ENCODE results near the gene CMTM8.
"Not testable (repeated sequence)": the region's sequence is repeated elsewhere in the genome, so short reads cannot be mapped to it uniquely, and the experiment has no call there.

CMTM8 gene, protein sequence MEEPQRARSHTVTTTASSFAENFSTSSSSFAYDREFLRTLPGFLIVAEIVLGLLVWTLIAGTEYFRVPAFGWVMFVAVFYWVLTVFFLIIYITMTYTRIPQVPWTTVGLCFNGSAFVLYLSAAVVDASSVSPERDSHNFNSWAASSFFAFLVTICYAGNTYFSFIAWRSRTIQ

DNA sequence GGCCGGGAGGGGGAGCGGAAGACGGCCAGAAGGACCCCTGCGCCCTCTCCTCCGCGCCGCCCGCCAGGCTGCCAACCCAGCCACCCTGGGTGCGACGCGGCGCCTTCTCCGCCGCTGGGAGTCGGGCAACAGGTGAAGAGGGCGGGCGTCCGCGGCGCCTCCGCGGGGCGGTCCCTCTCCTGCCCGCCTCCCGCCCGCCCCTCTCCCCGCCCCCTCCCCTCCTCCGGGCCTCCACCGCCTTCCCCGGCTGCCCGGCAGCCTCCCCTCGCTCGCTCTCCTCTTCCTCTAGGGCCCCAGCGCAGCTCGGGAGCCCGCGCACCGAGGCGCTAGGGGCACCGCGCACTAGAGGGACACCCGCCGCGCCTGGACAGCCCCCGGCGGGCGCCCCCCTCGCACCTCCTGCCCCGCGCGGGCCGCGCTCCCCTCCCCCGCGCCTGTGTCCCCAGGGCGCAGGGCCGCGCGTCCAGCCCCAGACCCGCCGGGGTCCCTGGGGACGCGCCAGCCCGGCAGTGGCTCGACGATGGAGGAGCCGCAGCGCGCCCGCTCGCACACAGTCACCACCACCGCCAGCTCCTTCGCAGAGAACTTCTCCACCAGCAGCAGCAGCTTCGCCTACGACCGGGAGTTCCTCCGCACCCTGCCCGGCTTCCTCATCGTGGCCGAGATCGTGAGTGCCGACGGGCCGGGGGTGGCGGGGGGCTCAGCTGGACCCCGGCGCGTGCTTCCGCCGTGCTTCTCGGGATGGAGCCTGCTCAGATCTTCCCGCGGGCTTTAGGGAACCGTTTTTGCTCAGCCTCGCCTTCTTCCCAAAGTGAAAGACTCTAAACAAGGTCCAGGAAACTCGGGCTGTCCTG, at the start of gene CMTM8:
Gene CMTM8, plus strand, starts transcription at position 228 of the 854 bp plus-strand sequence. Its CDS starts 293 bp downstream, at position 521.
- H3K4me3 ChIP-seq (ENCODE audit: low read depth, low read length): no peak within 1 kb of the TSS
- TF ChIP-seq, protein P1, sequence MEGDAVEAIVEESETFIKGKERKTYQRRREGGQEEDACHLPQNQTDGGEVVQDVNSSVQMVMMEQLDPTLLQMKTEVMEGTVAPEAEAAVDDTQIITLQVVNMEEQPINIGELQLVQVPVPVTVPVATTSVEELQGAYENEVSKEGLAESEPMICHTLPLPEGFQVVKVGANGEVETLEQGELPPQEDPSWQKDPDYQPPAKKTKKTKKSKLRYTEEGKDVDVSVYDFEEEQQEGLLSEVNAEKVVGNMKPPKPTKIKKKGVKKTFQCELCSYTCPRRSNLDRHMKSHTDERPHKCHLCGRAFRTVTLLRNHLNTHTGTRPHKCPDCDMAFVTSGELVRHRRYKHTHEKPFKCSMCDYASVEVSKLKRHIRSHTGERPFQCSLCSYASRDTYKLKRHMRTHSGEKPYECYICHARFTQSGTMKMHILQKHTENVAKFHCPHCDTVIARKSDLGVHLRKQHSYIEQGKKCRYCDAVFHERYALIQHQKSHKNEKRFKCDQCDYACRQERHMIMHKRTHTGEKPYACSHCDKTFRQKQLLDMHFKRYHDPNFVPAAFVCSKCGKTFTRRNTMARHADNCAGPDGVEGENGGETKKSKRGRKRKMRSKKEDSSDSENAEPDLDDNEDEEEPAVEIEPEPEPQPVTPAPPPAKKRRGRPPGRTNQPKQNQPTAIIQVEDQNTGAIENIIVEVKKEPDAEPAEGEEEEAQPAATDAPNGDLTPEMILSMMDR (IDR thresholded peaks at IDR 0.05; ENCODE audit: borderline replicate concordance, insufficient read depth, low read depth, low read length): no peak

DNA sequence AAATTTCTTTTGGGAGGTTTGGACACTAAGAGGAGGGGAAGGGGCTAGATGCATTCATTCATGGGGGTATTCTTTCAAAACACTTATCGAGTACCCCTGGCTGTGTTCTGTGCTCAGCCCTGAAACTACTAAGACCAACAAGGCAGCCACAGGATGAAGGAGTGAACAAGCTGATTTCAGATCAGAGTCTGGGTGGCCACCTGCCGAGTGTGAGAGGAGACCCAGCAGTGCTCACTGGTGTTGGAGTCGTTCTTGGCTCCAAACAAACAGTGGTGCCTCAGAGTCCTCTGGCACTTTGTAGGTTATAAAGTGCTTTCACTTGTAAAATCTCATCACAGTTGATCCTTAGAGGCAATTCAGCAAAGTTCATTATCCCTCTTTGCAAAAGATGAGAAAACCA, 48.8 kb upstream of the CMTM8 start:
- TF ChIP-seq, protein P1 (IDR thresholded peaks at IDR 0.05; ENCODE audit: borderline replicate concordance, insufficient read depth, low read depth, low read length): no peak
- no peak overlapping the region for H3K4me3 ChIP-seq (ENCODE audit: low read depth, low read length)

DNA sequence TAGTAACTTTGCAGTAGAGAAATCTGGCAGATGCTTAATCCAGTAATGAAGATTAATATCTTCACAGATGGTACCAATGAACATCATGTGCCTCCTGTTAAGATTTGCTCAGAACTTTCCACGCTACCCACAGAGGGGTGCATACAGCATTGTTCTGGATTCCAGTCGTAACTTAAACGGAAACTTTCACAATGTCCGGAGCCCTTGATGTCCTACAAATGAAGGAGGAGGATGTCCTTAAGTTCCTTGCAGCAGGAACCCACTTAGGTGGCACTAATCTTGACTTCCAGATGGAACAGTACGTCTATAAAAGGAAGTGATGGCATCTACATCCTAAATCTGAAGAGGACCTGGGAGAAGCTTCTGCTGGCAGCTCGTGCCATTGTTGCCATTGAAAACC, 47.9 kb upstream of the CMTM8 start:
- H3K4me3 ChIP-seq (ENCODE audit: low read depth, low read length): not testable (repeated sequence)

DNA sequence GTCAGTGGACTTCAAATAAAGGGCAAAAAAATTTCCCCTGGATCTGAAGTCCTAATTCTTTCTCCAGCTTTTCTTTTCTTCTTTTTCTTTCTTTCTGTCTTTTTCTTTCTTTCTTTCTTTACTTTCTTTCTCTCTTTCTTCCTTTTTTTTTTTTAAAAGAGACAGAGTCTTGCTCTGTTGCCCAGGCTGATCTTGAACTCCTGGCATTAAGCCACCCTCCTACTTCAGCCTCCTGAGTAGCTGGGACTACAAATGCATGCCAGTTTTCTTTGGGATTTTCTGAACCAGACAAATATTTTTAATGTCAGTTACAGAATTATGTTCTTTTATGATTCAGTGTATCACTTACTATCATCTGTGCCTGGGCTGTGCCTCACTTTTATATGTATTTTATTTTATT, 45.4 kb upstream of the CMTM8 start:
- TF ChIP-seq, protein P1 (IDR thresholded peaks at IDR 0.05; ENCODE audit: borderline replicate concordance, insufficient read depth, low read depth, low read length): no peak
- H3K4me3 ChIP-seq (ENCODE audit: low read depth, low read length): no peak overlapping the region

DNA sequence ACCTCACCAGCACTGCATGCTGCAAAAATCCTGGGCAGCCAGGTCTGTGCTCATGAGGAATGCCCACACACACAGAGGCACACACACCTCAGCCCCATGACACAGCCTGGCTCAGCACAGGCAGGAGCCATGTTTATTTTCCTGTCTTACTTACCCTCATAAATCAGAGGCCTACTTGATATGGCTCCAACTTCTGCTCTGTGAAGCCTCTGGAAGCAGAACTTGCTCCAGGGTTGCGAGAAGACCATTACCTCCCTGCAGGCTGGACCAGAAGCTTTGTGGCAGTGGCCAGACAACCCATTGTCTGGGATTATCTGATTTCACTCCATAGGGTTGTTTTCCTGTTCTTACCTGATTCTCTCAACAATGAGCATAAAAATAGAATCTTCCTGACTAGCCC, 43.8 kb upstream of the CMTM8 start:
- TF ChIP-seq, protein P1 (IDR thresholded peaks at IDR 0.05; ENCODE audit: borderline replicate concordance, insufficient read depth, low read depth, low read length): no peak
- H3K4me3 ChIP-seq (ENCODE audit: low read depth, low read length): no peak overlapping the region

DNA sequence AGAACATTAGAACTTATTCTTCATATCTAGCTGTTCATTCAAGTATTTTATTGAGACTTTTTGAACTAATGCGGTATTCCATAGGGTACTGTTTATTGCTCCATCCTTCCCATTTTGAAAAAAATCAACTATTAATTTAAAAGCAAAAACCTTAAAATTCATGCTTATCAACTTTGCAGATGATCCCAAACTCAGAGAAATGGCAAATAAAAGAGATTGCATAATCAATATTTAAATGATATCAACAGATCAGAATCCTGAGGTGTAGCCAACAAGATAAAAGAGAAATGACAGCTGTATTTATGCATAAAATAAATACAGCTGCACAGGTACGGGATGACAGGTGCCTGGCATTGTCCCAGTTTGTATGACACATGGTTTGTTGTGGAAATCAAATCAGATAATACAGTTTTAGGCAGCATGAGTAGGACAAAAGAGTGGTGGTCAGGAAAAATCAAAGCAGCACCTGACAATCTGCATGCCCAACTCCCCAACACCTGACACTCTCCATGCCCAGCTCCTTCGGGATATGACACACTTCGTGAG, 42.4 kb upstream of the CMTM8 start:
- no peak overlapping the region for H3K4me3 ChIP-seq (ENCODE audit: low read depth, low read length)
- TF ChIP-seq, protein P1 (IDR thresholded peaks at IDR 0.05; ENCODE audit: borderline replicate concordance, insufficient read depth, low read depth, low read length): no peak

DNA sequence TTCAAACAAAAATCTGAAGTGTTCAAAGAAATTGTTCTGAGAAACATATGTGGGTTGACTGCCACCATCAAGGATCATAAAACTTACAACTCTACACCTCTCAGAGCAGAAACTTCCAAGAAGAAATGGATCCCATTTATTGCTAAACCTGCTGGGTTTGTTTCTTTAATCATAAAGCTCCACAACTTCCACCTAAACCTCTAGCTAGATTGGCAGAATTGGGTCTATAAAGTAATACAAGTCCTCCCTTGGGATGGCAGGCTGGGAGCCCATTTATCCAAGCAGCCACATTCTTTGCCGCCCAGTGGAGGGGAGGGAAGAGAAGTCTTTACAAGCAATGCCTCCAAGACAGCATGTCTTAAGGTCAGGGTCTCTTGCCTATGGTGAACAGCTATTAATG, 40.5 kb upstream of the CMTM8 start:
- TF ChIP-seq, protein P1 (IDR thresholded peaks at IDR 0.05; ENCODE audit: borderline replicate concordance, insufficient read depth, low read depth, low read length): no peak
- no peak overlapping the region for H3K4me3 ChIP-seq (ENCODE audit: low read depth, low read length)

All from GM12875 (cell line).